ENCODE data around the gene COL16A1.

Gene COL16A1

DNA sequence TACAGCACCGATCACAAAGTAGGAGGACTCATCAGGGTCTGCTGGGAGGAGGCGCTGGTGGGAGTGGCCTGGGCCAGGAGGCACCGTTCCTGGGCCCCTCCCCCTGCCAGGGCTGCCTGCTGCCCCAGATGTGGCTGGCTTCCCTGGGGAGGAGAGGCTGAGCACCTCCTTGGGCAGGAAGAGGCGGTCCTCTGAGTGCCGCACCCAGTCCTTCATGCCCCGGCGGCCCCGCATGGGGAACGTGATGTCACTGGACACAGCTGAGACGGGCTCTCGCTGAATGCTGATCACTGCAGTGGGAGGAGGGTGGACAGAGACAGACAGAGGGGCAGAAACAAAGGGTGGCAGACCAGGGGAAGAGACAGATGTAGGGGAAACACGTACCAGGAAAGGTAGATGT is 35.5 kb upstream of the COL16A1 start:
- Mint-ChIP-seq H3K27me3 (no peaks in the 10 kb centered on the region), H3K36me3 (no peaks in the 10 kb centered on the region), H3K4me3 (no peak overlapping the region), H3K27ac (no peak overlapping the region), H3K4me1 (peaks cover 17% of the 10 kb centered on the region), H3K9me3 (no peaks in the 10 kb centered on the region)

DNA sequence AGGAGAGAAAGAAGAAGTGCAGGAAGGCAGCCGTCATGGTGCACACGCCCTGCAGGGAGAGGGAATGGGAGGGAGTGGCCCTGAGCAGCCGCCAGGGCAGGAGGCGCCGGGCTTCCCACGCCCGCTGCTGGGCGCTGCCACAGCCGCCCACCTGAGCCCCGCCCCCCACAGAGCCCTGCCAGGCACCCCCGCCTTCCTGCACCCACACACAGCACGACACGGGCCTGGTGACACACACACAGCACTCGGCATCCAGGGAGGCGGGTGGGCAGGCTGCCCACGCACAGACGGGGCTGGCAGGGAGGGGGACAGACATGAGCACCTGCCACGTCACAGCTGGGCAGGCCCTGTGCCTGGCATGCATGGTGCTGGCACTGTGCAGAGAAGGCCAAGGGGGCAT is 32.9 kb upstream of the COL16A1 start:
- no peaks in the 10 kb centered on the region for H3K36me3 Mint-ChIP-seq
- no peaks in the 10 kb centered on the region for H3K9me3 Mint-ChIP-seq
- no peak overlapping the region for H3K27ac Mint-ChIP-seq
- no peaks in the 10 kb centered on the region for H3K27me3 Mint-ChIP-seq
- no peak overlapping the region for H3K4me3 Mint-ChIP-seq
- H3K4me1 Mint-ChIP-seq = peaks cover 17% of the 10 kb centered on the region

DNA sequence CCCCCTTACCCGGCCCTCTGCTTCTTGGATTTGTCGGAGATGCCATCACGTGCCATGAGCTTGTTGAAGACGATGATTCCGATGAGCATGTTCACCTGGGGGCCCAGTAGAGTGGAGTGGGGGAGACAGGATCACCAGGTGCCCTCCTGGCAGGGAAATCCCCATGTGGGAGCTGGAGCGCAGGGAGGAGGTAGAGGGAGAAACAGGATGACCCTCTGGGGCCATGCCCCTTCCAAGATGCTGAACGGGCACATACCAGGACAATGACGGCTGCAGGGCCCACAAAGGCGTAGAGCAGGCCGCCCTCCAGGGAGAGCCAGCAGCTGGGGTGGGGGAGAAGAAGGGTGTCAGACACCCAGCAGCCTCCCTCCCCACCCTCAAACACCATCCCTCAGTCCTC is 31.8 kb upstream of the COL16A1 start:
- Mint-ChIP-seq H3K4me1 (peaks cover 17% of the 10 kb centered on the region), H3K9me3 (no peaks in the 10 kb centered on the region), H3K27me3 (no peaks in the 10 kb centered on the region), H3K27ac (no peak overlapping the region), H3K4me3 (no peak overlapping the region), H3K36me3 (no peaks in the 10 kb centered on the region)

DNA sequence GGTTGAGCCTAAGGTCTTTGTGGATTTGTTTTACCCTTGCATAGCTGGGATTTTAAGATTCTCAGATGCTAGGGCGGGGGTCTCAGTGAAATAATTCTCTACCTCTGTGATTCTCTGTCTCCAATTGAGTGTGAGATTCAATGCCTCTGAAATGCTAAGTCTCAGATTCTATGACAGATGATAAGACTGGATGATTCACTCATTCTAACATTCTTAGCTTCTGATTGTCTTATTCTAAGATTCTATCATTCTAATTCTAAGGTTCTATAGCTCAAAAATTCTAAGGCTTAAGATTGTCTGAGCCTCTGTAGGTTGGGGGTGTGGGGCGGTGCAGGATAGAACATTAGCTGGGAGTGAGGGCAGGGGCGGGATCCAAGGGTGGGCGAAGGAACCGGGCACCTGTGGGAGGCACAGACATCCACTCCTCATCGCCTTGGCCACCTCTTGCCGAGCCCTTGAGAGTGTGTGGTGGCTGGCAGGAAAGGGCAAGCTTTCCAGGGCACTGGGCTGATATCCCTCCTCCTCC is 30.8 kb upstream of the COL16A1 start:
- Mint-ChIP-seq H3K36me3 (no peaks in the 10 kb centered on the region), H3K9me3 (no peaks in the 10 kb centered on the region), H3K27ac (no peak overlapping the region), H3K4me3 (no peak overlapping the region), H3K4me1 (peaks cover 15% of the 10 kb centered on the region), H3K27me3 (no peaks in the 10 kb centered on the region)

DNA sequence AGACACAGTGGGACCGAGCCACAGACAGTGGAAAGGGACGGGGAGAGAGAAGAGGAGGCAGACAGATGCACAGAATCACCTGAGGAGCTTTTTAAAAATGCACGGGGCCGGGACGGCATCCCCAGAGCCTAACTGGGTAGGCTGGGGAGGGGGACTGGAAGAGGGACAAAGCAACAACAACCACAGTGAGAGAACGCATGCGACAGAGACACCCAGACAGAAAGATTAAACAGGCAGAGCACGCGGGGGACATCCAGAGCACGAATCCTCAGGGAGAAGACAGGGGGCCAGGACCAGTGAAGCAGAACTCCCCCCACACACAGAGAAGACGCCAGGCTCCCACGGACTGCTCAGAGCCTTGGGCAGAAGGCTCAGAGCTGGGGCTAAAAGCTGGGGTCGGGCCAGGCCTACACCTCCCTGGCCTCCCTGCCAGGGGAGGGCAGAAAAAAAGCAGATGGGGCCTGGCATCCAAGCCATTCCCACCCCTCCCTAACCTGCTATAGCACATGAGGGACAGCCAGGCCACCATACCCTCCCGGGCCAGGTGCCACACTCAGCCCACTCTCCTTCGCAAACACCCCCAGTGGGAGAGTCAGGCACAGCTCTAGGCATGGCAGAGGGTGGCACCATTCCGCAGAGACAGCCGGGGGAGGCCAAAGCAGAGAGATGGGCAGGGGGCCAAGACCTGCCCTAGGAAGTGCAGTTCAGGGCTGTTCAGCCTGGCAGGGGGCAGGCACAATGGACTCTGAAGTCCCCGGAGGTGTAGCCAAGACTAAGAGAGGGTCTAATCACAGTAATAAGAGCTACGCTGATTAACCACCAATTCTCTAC is 29.8 kb upstream of the COL16A1 start:
- H3K9me3 Mint-ChIP-seq = no peaks in the 10 kb centered on the region
- H3K4me3 Mint-ChIP-seq = no peak overlapping the region
- H3K4me1 Mint-ChIP-seq = peaks cover 5% of the 10 kb centered on the region
- H3K36me3 Mint-ChIP-seq = no peaks in the 10 kb centered on the region
- no peak overlapping the region for H3K27ac Mint-ChIP-seq
- H3K27me3 Mint-ChIP-seq = no peaks in the 10 kb centered on the region

DNA sequence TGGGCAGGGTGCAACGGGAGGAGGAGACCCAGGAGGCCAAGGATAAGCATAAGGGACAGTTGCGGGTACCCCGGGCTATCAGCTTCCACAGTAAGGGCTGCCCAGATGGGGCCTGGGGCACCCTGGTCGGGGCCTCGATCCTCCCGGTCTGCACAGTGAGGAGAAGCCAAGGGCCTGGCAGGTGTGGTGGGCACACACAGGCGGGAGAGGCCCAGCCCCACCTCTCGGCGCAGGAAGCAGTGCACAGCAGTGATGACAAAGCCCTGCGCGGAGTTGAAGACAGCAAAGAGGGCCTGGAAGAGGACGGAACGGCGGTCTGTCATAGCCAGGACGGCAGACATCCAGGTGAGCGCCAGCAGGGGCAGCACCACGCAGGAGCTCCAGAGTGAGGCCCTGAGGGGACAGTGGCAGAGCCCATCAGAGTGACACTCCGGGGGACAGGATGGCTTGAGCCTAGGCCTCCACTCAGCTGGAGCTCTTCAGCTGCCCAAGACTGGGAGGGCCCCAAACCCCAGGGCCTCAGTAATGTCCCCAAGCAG is 29.0 kb upstream of the COL16A1 start:
- H3K4me3 Mint-ChIP-seq = no peak overlapping the region
- no peaks in the 10 kb centered on the region for H3K36me3 Mint-ChIP-seq
- no peaks in the 10 kb centered on the region for H3K27me3 Mint-ChIP-seq
- H3K4me1 Mint-ChIP-seq = peaks cover 5% of the 10 kb centered on the region
- H3K27ac Mint-ChIP-seq = no peak overlapping the region
- no peaks in the 10 kb centered on the region for H3K9me3 Mint-ChIP-seq

DNA sequence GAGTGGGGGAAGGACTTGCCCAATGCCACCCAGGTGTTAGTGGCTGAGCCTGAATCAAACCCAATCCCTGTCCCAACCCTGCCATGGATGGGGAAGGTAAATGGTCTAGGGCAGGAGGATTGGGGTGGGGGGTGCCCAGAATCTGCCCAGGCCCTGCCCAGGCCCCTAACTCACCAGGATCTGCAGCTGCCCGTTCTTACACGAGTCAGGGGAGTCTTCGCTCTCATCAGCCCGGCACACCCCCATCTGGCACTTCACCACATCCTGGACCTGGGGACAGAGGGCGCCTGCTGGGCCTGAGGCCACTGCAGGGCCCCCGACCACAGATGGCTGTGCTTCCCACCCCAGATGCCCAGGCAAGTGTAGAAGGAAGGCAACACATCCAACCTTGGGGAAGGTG is 28.5 kb upstream of the COL16A1 start:
- H3K27me3 Mint-ChIP-seq = no peaks in the 10 kb centered on the region
- H3K36me3 Mint-ChIP-seq = no peaks in the 10 kb centered on the region
- peaks cover 5% of the 10 kb centered on the region for H3K4me1 Mint-ChIP-seq
- no peaks in the 10 kb centered on the region for H3K9me3 Mint-ChIP-seq
- H3K4me3 Mint-ChIP-seq = no peak overlapping the region
- no peak overlapping the region for H3K27ac Mint-ChIP-seq

DNA sequence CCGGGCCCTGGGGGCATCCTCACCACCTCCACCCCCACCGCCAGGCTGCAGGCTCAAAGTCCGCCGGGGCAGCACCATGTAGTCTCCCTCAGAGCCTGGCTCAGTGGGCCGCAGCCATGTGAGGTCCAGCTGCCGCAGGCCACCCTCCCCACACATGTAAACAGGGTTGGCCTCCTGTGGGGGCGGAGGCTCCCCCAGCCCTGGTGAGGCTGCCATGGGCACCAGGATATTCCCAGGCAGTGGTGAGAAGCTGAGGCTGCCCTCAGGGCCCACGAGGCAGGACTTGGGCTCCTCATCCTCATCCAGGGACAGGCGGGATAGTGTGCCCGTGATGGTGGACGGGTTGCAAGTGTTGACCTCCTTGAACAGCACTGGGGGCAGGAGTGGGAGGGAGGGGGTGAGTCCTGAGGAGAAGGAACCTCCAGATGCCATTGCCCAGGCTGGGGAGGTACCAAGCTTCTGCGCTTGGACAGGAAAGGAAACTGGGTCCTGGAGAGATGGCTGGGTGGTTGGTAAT is 27.3 kb upstream of the COL16A1 start:
- Mint-ChIP-seq H3K27ac (no peak overlapping the region), H3K9me3 (no peaks in the 10 kb centered on the region), H3K36me3 (no peaks in the 10 kb centered on the region), H3K27me3 (no peaks in the 10 kb centered on the region), H3K4me1 (no peaks in the 10 kb centered on the region), H3K4me3 (no peak overlapping the region)

DNA sequence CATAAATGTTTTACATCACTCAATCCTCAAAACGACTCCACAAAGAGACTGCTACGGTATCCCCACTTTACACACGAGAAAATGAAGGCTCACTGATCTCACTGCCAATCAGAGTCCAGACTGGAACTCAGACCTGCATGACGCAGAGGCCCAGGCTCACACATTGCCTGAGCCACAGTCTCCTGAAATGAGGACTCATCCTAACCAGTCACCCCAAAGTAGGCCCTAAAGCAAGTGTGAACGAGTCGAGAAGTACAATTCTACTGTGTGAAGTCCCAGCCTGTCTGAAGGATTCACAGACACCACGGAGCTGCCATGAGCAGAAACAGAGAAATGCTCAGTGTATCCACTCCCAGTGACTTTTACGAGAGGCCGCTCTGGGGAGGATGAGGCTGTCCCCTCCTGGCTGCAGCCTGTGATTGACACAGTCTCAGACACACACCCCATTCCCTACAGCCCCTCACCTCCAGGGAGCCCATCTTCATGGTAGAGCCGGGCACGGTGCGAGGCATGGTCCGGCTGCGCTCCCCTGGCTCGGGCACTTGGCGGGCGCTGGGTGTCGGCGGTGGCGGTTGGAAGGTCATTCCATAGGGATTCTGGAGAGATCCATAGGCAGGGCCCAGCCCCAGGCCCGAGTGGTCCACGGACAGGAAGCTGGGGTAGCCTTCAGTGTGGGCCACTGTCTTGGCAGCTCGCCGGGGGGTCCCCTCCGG is 26.7 kb upstream of the COL16A1 start:
- no peak overlapping the region for H3K4me3 Mint-ChIP-seq
- H3K27me3 Mint-ChIP-seq = no peaks in the 10 kb centered on the region
- H3K36me3 Mint-ChIP-seq = no peaks in the 10 kb centered on the region
- no peak overlapping the region for H3K27ac Mint-ChIP-seq
- H3K4me1 Mint-ChIP-seq = no peaks in the 10 kb centered on the region
- no peaks in the 10 kb centered on the region for H3K9me3 Mint-ChIP-seq

DNA sequence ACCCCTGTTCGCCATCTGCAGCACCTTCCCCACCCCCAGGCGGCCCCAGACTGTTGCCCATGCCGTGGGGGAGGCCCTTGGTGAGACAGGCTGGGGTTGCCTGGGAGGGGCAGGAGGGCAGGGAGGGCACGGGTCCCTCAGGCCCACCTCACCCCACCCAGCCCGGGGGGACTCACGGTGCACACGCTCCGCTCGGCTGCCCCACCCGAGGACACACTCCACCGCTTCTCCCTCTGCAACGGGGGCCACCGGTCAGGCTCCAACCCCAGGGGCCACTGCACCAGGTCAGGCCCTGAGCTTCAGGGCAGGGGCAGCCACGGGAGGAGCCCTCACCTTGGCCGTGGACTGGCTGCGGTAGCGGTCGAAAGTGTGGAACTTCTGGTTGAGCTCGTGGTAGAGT is 24.0 kb upstream of the COL16A1 start:
- Mint-ChIP-seq H3K9me3 (no peaks in the 10 kb centered on the region), H3K27ac (no peak overlapping the region), H3K36me3 (no peaks in the 10 kb centered on the region), H3K27me3 (no peaks in the 10 kb centered on the region), H3K4me1 (no peaks in the 10 kb centered on the region), H3K4me3 (no peak overlapping the region)

DNA sequence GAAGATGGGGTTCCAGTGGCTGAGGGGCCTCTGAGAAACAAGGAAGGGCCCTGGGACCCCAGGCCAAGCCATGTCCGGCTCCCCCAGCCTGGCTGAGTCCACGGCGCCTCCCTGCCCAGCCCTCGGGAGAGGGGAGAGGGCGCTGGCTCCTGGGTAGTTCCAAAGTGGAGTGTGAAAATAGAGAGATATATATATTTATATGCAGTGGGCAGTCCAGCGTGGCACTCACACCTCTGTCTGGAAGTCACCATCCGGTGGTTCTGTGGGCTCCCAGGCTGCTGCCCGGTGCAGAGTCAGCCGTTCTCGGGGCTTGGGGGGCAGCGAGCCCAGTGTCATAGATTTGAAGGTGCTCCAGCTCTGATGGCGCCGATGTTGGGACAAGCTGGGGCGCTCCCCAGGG is 23.4 kb upstream of the COL16A1 start:
- Mint-ChIP-seq H3K27me3 (no peaks in the 10 kb centered on the region), H3K36me3 (no peaks in the 10 kb centered on the region), H3K4me3 (no peak overlapping the region), H3K27ac (no peak overlapping the region), H3K4me1 (no peaks in the 10 kb centered on the region), H3K9me3 (no peaks in the 10 kb centered on the region)

DNA sequence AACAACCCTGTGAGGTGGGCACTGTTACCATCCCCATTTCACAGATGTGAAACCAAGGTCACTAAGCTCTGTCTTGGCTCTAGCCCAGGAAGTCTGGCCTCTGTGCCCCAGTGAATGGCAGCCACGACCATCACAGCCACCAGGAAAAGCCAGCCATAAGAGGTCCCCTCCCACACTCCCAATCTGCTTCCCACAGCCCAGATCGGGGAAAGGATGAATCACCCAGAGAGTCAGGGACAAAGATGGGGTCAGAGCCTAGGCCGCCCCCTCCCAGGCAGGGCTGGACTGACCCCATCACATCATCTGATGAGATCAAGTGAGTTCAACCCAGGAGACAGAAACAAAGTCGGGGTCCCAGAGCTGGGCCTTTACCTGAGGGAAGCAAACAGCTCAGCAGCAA is 22.9 kb upstream of the COL16A1 start:
- Mint-ChIP-seq H3K4me3 (no peak overlapping the region), H3K9me3 (no peaks in the 10 kb centered on the region), H3K36me3 (no peaks in the 10 kb centered on the region), H3K27me3 (peaks cover under 1% of the 10 kb centered on the region), H3K27ac (no peak overlapping the region), H3K4me1 (no peaks in the 10 kb centered on the region)

DNA sequence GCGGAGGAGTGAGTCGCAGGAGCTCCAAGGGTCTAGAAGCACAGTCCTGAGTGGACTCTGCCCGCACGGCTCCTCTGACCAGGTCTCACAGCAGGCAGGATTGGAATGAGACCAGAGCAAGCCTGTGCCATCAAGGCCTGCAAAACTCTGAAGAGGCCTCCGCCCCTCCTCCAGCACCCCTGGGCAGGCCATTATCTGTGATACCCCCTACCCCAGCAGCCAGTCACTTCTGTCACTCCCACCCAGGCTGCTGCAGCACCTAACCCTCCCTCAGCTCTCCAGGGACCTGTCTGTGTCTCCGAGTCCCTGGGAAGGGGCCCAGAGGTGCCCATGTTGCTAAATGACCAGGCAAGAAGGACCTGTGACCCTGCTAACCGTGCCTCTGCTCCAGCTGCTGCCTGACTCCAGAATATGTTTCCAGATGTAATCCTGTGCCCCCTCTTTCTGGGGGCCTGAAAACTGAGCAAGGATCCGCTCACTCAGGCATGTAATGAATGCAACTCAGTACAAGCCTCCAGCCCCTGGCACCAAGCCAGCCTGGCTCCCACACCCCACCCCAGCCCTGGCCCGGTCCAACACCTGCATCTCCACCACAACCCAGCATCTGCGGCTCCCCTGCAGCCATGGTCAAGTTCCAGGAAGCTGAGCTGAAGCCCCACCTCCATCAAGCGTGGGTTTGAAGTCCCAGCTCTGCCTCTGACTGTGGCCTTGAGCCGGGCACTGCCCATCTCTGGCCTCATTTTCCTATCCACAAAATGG is 22.1 kb upstream of the COL16A1 start:
- no peaks in the 10 kb centered on the region for H3K4me1 Mint-ChIP-seq

DNA sequence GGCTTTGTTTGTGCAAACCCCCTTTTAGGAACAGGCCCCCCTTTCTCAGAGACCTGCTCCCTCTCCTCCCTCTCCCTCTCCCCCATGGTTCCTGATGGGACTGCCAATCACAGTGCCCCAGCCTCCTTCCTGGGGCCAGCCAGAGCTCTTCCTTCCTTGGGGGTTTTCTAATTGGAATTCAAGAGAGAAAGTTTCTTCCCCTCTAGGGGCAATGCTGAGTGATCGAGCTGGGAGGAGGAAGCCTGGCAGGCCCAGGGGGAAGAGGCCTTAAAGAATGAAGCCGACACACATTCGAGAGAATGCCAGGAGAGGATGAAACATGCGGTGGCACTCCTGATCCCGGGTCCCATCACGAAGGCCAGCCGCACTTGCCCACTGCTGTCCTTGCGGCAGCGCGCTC is 21.3 kb upstream of the COL16A1 start:
- no peak overlapping the region for H3K27ac Mint-ChIP-seq
- no peaks in the 10 kb centered on the region for H3K9me3 Mint-ChIP-seq
- no peaks in the 10 kb centered on the region for H3K36me3 Mint-ChIP-seq
- H3K4me1 Mint-ChIP-seq = no peaks in the 10 kb centered on the region
- no peak overlapping the region for H3K4me3 Mint-ChIP-seq
- H3K27me3 Mint-ChIP-seq = peaks cover 2% of the 10 kb centered on the region

More for the DNA sequence above, 22.1 kb upstream of the COL16A1 start:
- Mint-ChIP-seq H3K9me3 (no peaks in the 10 kb centered on the region), H3K27ac (no peak overlapping the region), H3K4me3 (no peak overlapping the region), H3K27me3 (peaks cover 2% of the 10 kb centered on the region), H3K36me3 (no peaks in the 10 kb centered on the region)

DNA sequence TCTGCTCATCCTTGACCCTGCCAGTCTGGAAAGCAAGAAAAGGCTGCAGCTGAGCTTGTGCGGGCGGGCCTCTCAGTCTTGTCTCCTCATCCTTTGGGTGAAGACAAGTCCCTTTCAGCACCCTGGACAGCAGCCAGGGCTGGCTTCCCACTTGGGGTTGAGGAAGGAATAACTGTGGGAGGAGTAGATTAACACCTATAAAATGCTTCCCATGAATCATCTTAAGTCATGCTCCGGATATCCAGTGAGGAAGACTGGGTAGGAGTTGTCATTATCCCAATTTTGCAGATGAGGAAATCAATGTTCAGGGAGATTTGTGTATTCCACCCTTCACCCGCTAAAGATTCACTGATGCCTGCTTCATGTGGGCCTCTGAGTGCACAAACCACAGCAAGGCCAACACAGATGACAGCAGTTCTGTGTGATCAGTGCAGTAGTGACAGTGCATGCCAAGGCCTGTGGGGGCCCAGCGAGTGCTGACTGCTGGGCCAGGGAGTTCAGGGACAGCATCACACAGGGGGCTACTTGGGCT is 20.1 kb upstream of the COL16A1 start:
- no peak overlapping the region for H3K4me3 Mint-ChIP-seq
- H3K27ac Mint-ChIP-seq = peak overlapping the region; percentile 44
- H3K4me1 Mint-ChIP-seq = no peaks in the 10 kb centered on the region
- H3K9me3 Mint-ChIP-seq = no peaks in the 10 kb centered on the region
- no peaks in the 10 kb centered on the region for H3K36me3 Mint-ChIP-seq
- peaks cover 2% of the 10 kb centered on the region for H3K27me3 Mint-ChIP-seq
